SK-N-SH (cell line): ENCODE data around the gene PMF1. TPM values are rescaled to one million over a fixed set of nuclear protein-coding genes. Genes with fewer than 3 reads are reported as not detected.

Source experiments
- CTCF ChIA-PET: fragments of 300-600, 350-600 bp; formaldehyde crosslinking; extraction: SDS; loops from one replicate; lab custom pipeline; 2021; lab: Yijun Ruan, JAX
- POLR2A ChIA-PET: fragments of 350-600 bp; sonication (Branson Sonifier 250); formaldehyde crosslinking; extraction: SDS; loops from one replicate; lab custom pipeline; 2020; ENCODE audit warnings: antibody characterized with exemption, inconsistent platforms; lab: Yijun Ruan, JAX
- DNase-seq: peaks from one replicate; pipeline ENCODE4 v3.0.0; 2012
- H2AFZ ChIP-seq: fragments of 200-600 bp; sonication (generic); 2 replicates; pipeline ENCODE4 v1.8.1; 2016; ENCODE audit warnings: antibody characterized with exemption, mild to moderate bottlenecking, low read depth
- H3F3A ChIP-seq: fragments of 200-600 bp; sonication (generic); replicated peaks from 2 replicates; pipeline ENCODE3; 2016; ENCODE audit warnings: antibody characterized with exemption, mild to moderate bottlenecking; ENCODE audit not compliant: insufficient read depth
- H3K27ac ChIP-seq, 2 experiments: fragments of 200-500 bp in 1 of 2; fragments of 200-600 bp in 1 of 2; sonication (Bioruptor generic) in 1 of 2; sonication (generic), shearing (Covaris generic) in 1 of 2; 2 replicates each; pipeline versions ENCODE4 v1.5.1 to v1.6.1; 2014 to 2016; ENCODE audit warnings: low read depth in 2 of 2, inconsistent platforms in 1 of 2, low read length in 1 of 2, mild to moderate bottlenecking in 1 of 2, mixed read lengths in 1 of 2
- H3K27me3 ChIP-seq: fragments of 200-600 bp; sonication (generic), shearing (Covaris generic); 2 replicates; pipeline ENCODE4 v1.6.1; 2016; ENCODE audit warnings: mixed run types; ENCODE audit not compliant: insufficient read depth
- H3K36me3 ChIP-seq, 2 experiments: fragments of 200-500 bp in 1 of 2; fragments of 200-600 bp in 1 of 2; sonication (Bioruptor generic) in 1 of 2; sonication (generic) in 1 of 2; replicated peaks in 1 of 2; 2 replicates each; pipeline versions ENCODE3 to v1.5.1; 2014 to 2016; ENCODE audit warnings: low read length in 1 of 2, mild to moderate bottlenecking in 1 of 2; ENCODE audit not compliant: insufficient read depth in 2 of 2, control insufficient read depth in 1 of 2
- H3K4me1 ChIP-seq, 2 experiments: fragments of 200-500 bp in 1 of 2; fragments of 200-600 bp in 1 of 2; sonication (Bioruptor generic) in 1 of 2; sonication (generic), shearing (Covaris generic) in 1 of 2; 2 replicates each; pipeline versions ENCODE4 v1.5.1 to v1.6.1; 2014 to 2016; ENCODE audit warnings: low read depth in 1 of 2, low read length in 1 of 2, mixed run types in 1 of 2; ENCODE audit not compliant: insufficient read depth in 2 of 2, control insufficient read depth in 1 of 2
- H3K4me2 ChIP-seq: fragments of 200-600 bp; sonication (generic), shearing (Covaris generic); 2 replicates; pipeline ENCODE4 v1.6.1; 2017; ENCODE audit warnings: mixed run types
- H3K4me3 ChIP-seq, 2 experiments: fragments of 200-500 bp in 1 of 2; fragments of 200-600 bp in 1 of 2; sonication (Bioruptor generic) in 1 of 2; sonication (generic), shearing (Covaris generic) in 1 of 2; 2 replicates each; pipeline versions ENCODE4 v1.5.1 to v1.8.1; 2014 to 2016; ENCODE audit warnings: low read depth in 2 of 2, inconsistent platforms in 1 of 2, low read length in 1 of 2, mild to moderate bottlenecking in 1 of 2, mixed read lengths in 1 of 2, moderate library complexity in 1 of 2
- H3K79me2 ChIP-seq: fragments of 200-600 bp; sonication (generic); 2 replicates; pipeline ENCODE4 v1.8.1; 2017; ENCODE audit warnings: mild to moderate bottlenecking; ENCODE audit not compliant: insufficient read depth
- H3K9ac ChIP-seq: fragments of 200-600 bp; sonication (generic); 2 replicates; pipeline ENCODE4 v1.6.1; 2017; ENCODE audit warnings: mixed run types
- H3K9me2 ChIP-seq: fragments of 200-600 bp; sonication (generic); 2 replicates; pipeline ENCODE4 v1.6.1; 2017; ENCODE audit warnings: mixed run types
- H3K9me3 ChIP-seq: fragments of 200-600 bp; sonication (generic); 2 replicates; pipeline ENCODE4 v1.6.1; 2017; ENCODE audit warnings: mixed run types, mild to moderate bottlenecking, moderate library complexity
- H4K20me1 ChIP-seq: fragments of 200-600 bp; sonication (generic); 2 replicates; pipeline ENCODE4 v1.6.1; 2017; ENCODE audit warnings: mild to moderate bottlenecking, mixed run types; ENCODE audit not compliant: insufficient read depth
- CHD2 ChIP-seq: fragments of 150-350 bp; IDR thresholded peaks from 2 replicates; pipeline ENCODE4 v1.6.1; 2018; ENCODE audit warnings: low read length; ENCODE audit not compliant: partially characterized antibody
- CTCF ChIP-seq: fragments of 200-600 bp; sonication (generic); IDR thresholded peaks from 2 replicates; pipeline ENCODE4 v1.6.1; 2017; ENCODE audit warnings: antibody characterized with exemption, mild to moderate bottlenecking, moderate library complexity
- ELF1 ChIP-seq: IDR thresholded peaks from 2 replicates; pipeline ENCODE4 v1.4.0; 2012
- FOXM1 ChIP-seq: IDR thresholded peaks from 2 replicates; pipeline ENCODE4 v1.4.0; 2012; ENCODE audit warnings: low read depth, mild to moderate bottlenecking
- IRF3 ChIP-seq: fragments of 150-350 bp; IDR thresholded peaks from 2 replicates; pipeline ENCODE4 v1.6.1; 2016; ENCODE audit warnings: mild to moderate bottlenecking, low read depth, low read length
- JUND ChIP-seq: IDR thresholded peaks from 2 replicates; pipeline ENCODE4 v1.4.0; 2012
- MAX ChIP-seq: IDR thresholded peaks from 2 replicates; pipeline ENCODE4 v1.4.0; 2012; ENCODE audit warnings: low read depth
- NFIC ChIP-seq: IDR thresholded peaks from 2 replicates; pipeline ENCODE4 v1.4.0; 2012; ENCODE audit warnings: borderline replicate concordance
- NRF1 ChIP-seq: IDR thresholded peaks from 2 replicates; pipeline ENCODE4 v1.6.1; 2012; ENCODE audit warnings: low read depth, mild to moderate bottlenecking, low read length
- PBX3 ChIP-seq: IDR thresholded peaks from 2 replicates; pipeline ENCODE4; 2012
- POLR2AphosphoS5 ChIP-seq: IDR thresholded peaks from 2 replicates; pipeline ENCODE4 v1.6.1; 2012; ENCODE audit warnings: low read depth, low read length
- RAD21 ChIP-seq: IDR thresholded peaks from 2 replicates; pipeline ENCODE4 v1.6.1; 2012; ENCODE audit warnings: mild to moderate bottlenecking, low read length
- RCOR1 ChIP-seq: fragments of 150-350 bp; IDR thresholded peaks from 2 replicates; pipeline ENCODE4 v1.6.1; 2017; ENCODE audit warnings: antibody characterized with exemption, low read length
- RXRA ChIP-seq: IDR thresholded peaks from 2 replicates; pipeline ENCODE4 v1.4.0; 2012; ENCODE audit warnings: low read depth, mild to moderate bottlenecking, borderline replicate concordance
- SIN3A ChIP-seq: IDR thresholded peaks from 2 replicates; pipeline ENCODE4 v1.6.1; 2012; ENCODE audit warnings: low read depth, mild to moderate bottlenecking, low read length, moderate library complexity, borderline replicate concordance
- TEAD4 ChIP-seq: IDR thresholded peaks from 2 replicates; pipeline ENCODE4 v1.4.0; 2012; ENCODE audit warnings: mild to moderate bottlenecking, borderline replicate concordance; ENCODE audit not compliant: insufficient read depth
- ZBTB33 ChIP-seq: IDR thresholded peaks from 2 replicates; pipeline ENCODE4 v1.4.0; 2012; ENCODE audit warnings: low read depth, borderline replicate concordance
- WGBS: methylation state at CpG from one replicate; pipeline ENCODE4 v1.1.6; 2017; ENCODE audit warnings: low lambda C conversion rate; 5-methylcytosine and 5-hydroxymethylcytosine counted together
- polyA plus RNA-seq, 3 experiments: library from polyadenylated mRNA; depleted of rRNA; stranded (reverse); fragments of >200 nt; gene quantifications; 2 replicates each; pipeline ENCODE4 v1.2.3, GENCODE V29; 2012

Gene PMF1
- polyA plus RNA-seq, 1 of the 3 experiments (the other 2 are of a cell fraction), result 89.5 TPM

- no peak overlapping the region for H3K4me3 ChIP-seq
- no peak overlapping the region for H2AFZ ChIP-seq
- no peak overlapping the region for H3K9ac ChIP-seq
- no peak overlapping the region for H3K27ac ChIP-seq
- ChIA-PET POLR2A (no interaction called here), CTCF (interaction anchor here (0.8 to 7.1 kb wide), 9 partner anchors 17 to 133 kb away, joined by 3 to 121 read pairs (median 6); partner anchors contain the start of gene PMF1)
- H3K9me3 ChIP-seq, result no peaks in the 10 kb centered on the region
- no peaks in the 10 kb centered on the region for H3K9me2 ChIP-seq
- no peak overlapping the region for H3K4me2 ChIP-seq
- H3K4me1 ChIP-seq, result peaks cover 0 to 11% of the 10 kb centered on the region in 2 experiments; a peak in 3 of 4 replicates
- H3K79me2 ChIP-seq, result peaks cover 4% of the 10 kb centered on the region; the same call in 1 of the 2 replicates
- H3K36me3 ChIP-seq, result peaks cover 0 to 11% of the 10 kb centered on the region in 2 experiments
- no peaks in the 10 kb centered on the region for H4K20me1 ChIP-seq
- DNase-seq, result no peak
- TF ChIP-seq CHD2 (no peak), MAX (no peak), RAD21 (no peak), CTCF (no peak)
- TF ChIP-seq, all 33 proteins: peak for 0
- H3F3A ChIP-seq, result peaks cover 15% of the 10 kb centered on the region
- no peaks in the 10 kb centered on the region for H3K27me3 ChIP-seq
- WGBS, result 95% methylated on average over 11 of the region's 11 CpGs
Measured at GRCh38 chr1:156229809-156230472, 17.1 kb downstream of the PMF1 start.

GRCh38 chr1:156230473-156230837 is 17.6 kb downstream of the PMF1 start:
- POLR2A ChIA-PET, result no interaction called here
- Histone ChIP-seq H3K79me2 (peaks cover 4% of the 10 kb centered on the region; the same call in 1 of the 2 replicates), H3K9ac (no peak overlapping the region), H2AFZ (no peak overlapping the region), H3K27me3 (no peaks in the 10 kb centered on the region), H3F3A (peaks cover 15% of the 10 kb centered on the region), H3K36me3 (peaks cover 0 to 11% of the 10 kb centered on the region in 2 experiments), H3K9me2 (no peaks in the 10 kb centered on the region), H3K4me2 (no peak overlapping the region), H4K20me1 (no peaks in the 10 kb centered on the region), H3K4me1 (peaks cover 0 to 11% of the 10 kb centered on the region in 2 experiments; a peak in 3 of 4 replicates), H3K4me3 (no peak overlapping the region), H3K27ac (no peak overlapping the region), H3K9me3 (no peaks in the 10 kb centered on the region)
- CTCF ChIA-PET, result interaction anchor here (0.8 to 2.5 kb wide), 6 partner anchors 18 to 140 kb away, joined by 3 to 13 read pairs (median 5); partner anchors contain the start of gene PMF1
- DNase-seq, result no peak
- 100% methylated on average over 1 of the region's 1 CpG for WGBS
- no peak for TF ChIP-seq NRF1
- TF ChIP-seq SIN3A, result no peak
- no peak for TF ChIP-seq JUND
- no peak for TF ChIP-seq RXRA
- TF ChIP-seq RCOR1, result no peak
- TF ChIP-seq PBX3, result no peak
- no peak for TF ChIP-seq IRF3
- TF ChIP-seq POLR2AphosphoS5, result no peak
- TF ChIP-seq MAX, result no peak
- TF ChIP-seq TEAD4, result no peak
- TF ChIP-seq ELF1, result no peak
- TF ChIP-seq CTCF, result no peak
- TF ChIP-seq ZBTB33, result no peak
- no peak for TF ChIP-seq FOXM1
- no peak for TF ChIP-seq NFIC
